ENCODE results near the gene UBL3.

Gene UBL3

GRCh38 chr13:29754473-29754806 is 96.0 kb downstream of the UBL3 start:
- no peak for DNase-seq (ENCODE audit: low read depth)

- no peak for DNase-seq (ENCODE audit: low read depth)
Measured at GRCh38 chr13:29753618-29754472, 96.6 kb downstream of the UBL3 start.

GRCh38 chr13:29752175-29752574 is 98.2 kb downstream of the UBL3 start:
- no peak for DNase-seq (ENCODE audit: low read depth)

GRCh38 chr13:29750183-29750530 is 100.3 kb downstream of the UBL3 start:
- no peak for DNase-seq (ENCODE audit: low read depth)

GRCh38 chr13:29749401-29750182 is 100.8 kb downstream of the UBL3 start:
- no peak for DNase-seq (ENCODE audit: low read depth)

- DNase-seq (ENCODE audit: low read depth): no peak
Measured at GRCh38 chr13:29748097-29748496, 102.3 kb downstream of the UBL3 start.

GRCh38 chr13:29746148-29746677 is 104.2 kb downstream of the UBL3 start:
- no peak for DNase-seq (ENCODE audit: low read depth)

GRCh38 chr13:29745704-29746103 is 104.7 kb downstream of the UBL3 start:
- DNase-seq (ENCODE audit: low read depth): no peak

- DNase-seq (ENCODE audit: low read depth): no peak
Measured at GRCh38 chr13:29743201-29743786, 107.1 kb downstream of the UBL3 start.

GRCh38 chr13:29740961-29741360 is 109.5 kb downstream of the UBL3 start:
- DNase-seq (ENCODE audit: low read depth): no peak

- DNase-seq (ENCODE audit: low read depth): no peak
Measured at GRCh38 chr13:29737061-29737460, 113.4 kb downstream of the UBL3 start.

- DNase-seq (ENCODE audit: low read depth): no peak
Measured at GRCh38 chr13:29733147-29733611, 117.2 kb downstream of the UBL3 start.

- DNase-seq (ENCODE audit: low read depth): no peak
Measured at GRCh38 chr13:29730253-29730652, 120.2 kb downstream of the UBL3 start.

GRCh38 chr13:29722415-29722814 is 128.0 kb downstream of the UBL3 start:
- no peak for DNase-seq (ENCODE audit: low read depth)

GRCh38 chr13:29721766-29722165 is 128.7 kb downstream of the UBL3 start:
- DNase-seq (ENCODE audit: low read depth): no peak

GRCh38 chr13:29718694-29719093 is 131.7 kb downstream of the UBL3 start:
- no peak for DNase-seq (ENCODE audit: low read depth)

GRCh38 chr13:29716493-29716892 is 133.9 kb downstream of the UBL3 start:
- no peak for DNase-seq (ENCODE audit: low read depth)

Data from stimulated activated CD8-positive, alpha-beta memory T cell treated with anti-CD3 and anti-CD28 coated beads, Interleukin-15, amount 100 ng/mL, for 1 hour (primary cell).